ENCODE results near the gene DENND5A. TPM values are rescaled to one million over a fixed set of nuclear protein-coding genes. Genes with fewer than 3 reads are reported as not detected.

Gene DENND5A
- total RNA-seq, 1 experiment from 2014 or later = 136 TPM

DNA sequence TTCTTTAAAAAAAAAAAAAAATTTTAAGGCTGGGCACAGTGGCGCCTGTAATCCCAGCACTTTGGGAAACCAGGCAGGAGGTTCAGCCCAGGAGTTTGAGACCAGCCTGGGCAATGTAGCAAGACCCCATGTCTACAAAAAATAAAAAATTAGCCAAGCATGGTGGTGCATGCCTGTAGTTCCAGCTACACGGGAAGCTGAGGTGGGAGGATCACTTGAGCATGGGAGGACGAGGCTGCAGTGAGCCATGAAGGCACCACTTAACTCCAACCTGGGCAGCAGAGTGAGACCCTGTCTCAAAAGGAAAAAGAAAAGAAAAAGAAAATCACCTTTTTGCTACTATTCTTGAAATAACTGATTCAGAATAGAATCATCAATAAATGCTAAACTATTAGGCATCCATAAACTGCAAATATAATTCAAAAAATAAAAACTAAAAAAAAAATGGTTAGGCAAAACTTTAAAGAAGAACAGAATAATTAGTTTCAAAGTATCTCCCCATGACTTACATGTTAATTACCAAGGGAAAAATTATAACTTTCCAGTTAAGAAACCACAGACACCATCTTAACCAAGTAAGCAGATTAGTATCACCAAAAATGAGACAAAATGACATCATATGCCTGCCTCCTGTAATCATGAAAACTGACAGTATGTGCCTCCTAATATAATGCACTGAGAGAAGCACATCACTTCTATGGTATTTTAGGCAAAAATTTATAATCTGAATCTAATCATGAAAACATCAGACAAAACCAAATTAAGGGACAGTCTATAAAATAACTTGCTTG, 63.6 kb downstream of the DENND5A start:
- intact Hi-C loops (cut with micrococcal nuclease; ENCODE audit: unreplicated experiment) (no loop called here), in situ Hi-C loops (cut with HindIII; ENCODE audit: low pct_unique_long_range_greater_than_20kb, low sequenced_read_pairs) (no loop called here)
- Histone ChIP-seq H3K27me3 (ENCODE audit: control insufficient read depth, insufficient read depth, low read length) (no peaks in the 10 kb centered on the region), H3K4me3 (ENCODE audit: low read depth in 2 of 2, low read length in 2 of 2) (no peak overlapping the region), H3K4me1 (ENCODE audit: control insufficient read depth, insufficient read depth, low read length) (no peaks in the 10 kb centered on the region), H3K27ac (ENCODE audit: low read length) (no peak overlapping the region), H3K36me3 (ENCODE audit: control insufficient read depth, insufficient read depth, low read length) (peaks cover 4% of the 10 kb centered on the region), H3K9me3 (ENCODE audit: control insufficient read depth, insufficient read depth, low read depth, low read length) (no peaks in the 10 kb centered on the region)
- TF ChIP-seq POLR2AphosphoS5 (IDR thresholded peaks at IDR 0.05; ENCODE audit: low read depth, low read length) = no peak
- TF ChIP-seq CTCF (IDR thresholded peaks at IDR 0.05) = no peak
- TF ChIP-seq TCF7L2 (IDR thresholded peaks at IDR 0.05; ENCODE audit: low read depth, low read length) = no peak
- TF ChIP-seq, protein P1, sequence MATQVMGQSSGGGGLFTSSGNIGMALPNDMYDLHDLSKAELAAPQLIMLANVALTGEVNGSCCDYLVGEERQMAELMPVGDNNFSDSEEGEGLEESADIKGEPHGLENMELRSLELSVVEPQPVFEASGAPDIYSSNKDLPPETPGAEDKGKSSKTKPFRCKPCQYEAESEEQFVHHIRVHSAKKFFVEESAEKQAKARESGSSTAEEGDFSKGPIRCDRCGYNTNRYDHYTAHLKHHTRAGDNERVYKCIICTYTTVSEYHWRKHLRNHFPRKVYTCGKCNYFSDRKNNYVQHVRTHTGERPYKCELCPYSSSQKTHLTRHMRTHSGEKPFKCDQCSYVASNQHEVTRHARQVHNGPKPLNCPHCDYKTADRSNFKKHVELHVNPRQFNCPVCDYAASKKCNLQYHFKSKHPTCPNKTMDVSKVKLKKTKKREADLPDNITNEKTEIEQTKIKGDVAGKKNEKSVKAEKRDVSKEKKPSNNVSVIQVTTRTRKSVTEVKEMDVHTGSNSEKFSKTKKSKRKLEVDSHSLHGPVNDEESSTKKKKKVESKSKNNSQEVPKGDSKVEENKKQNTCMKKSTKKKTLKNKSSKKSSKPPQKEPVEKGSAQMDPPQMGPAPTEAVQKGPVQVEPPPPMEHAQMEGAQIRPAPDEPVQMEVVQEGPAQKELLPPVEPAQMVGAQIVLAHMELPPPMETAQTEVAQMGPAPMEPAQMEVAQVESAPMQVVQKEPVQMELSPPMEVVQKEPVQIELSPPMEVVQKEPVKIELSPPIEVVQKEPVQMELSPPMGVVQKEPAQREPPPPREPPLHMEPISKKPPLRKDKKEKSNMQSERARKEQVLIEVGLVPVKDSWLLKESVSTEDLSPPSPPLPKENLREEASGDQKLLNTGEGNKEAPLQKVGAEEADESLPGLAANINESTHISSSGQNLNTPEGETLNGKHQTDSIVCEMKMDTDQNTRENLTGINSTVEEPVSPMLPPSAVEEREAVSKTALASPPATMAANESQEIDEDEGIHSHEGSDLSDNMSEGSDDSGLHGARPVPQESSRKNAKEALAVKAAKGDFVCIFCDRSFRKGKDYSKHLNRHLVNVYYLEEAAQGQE (IDR thresholded peaks at IDR 0.05; ENCODE audit: insufficient read depth in 1 of 2, low read depth in 2 of 2, low read length in 1 of 2) = no peak
- TF ChIP-seq SIN3A (IDR thresholded peaks at IDR 0.05; ENCODE audit: borderline replicate concordance, insufficient read depth, low read depth, low read length) = no peak
- DNase-seq (ENCODE audit: low read depth, low spot score) = no peak
- no TSS peak for BruUV-seq (replicated peaks)
- ATAC-seq = no peak
- POLR2A ChIA-PET = no interaction called here
- CTCF ChIA-PET = interaction anchor here (0.6 kb wide), 2 partner anchors 40 to 84 kb away, joined by 3 to 4 read pairs; no protein-coding TSS in a partner anchor

- Histone ChIP-seq H3K4me3 (ENCODE audit: low read depth in 2 of 2, low read length in 2 of 2) (no peak overlapping the region), H3K9me3 (ENCODE audit: control insufficient read depth, insufficient read depth, low read depth, low read length) (no peaks in the 10 kb centered on the region), H3K4me1 (ENCODE audit: control insufficient read depth, insufficient read depth, low read length) (no peaks in the 10 kb centered on the region), H3K27ac (ENCODE audit: low read length) (no peak overlapping the region), H3K27me3 (ENCODE audit: control insufficient read depth, insufficient read depth, low read length) (no peaks in the 10 kb centered on the region), H3K36me3 (ENCODE audit: control insufficient read depth, insufficient read depth, low read length) (peaks cover 4% of the 10 kb centered on the region)
- BruUV-seq (replicated peaks) = TSS peak; percentile 50
- intact Hi-C loops (cut with micrococcal nuclease; ENCODE audit: unreplicated experiment) (no loop called here), in situ Hi-C loops (cut with HindIII; ENCODE audit: low pct_unique_long_range_greater_than_20kb, low sequenced_read_pairs) (no loop called here)
- ATAC-seq (no peak), DNase-seq (ENCODE audit: low read depth, low spot score) (no peak)
- no peak for TF ChIP-seq CTCF (IDR thresholded peaks at IDR 0.05)
- TF ChIP-seq POLR2AphosphoS5 (IDR thresholded peaks at IDR 0.05; ENCODE audit: low read depth, low read length) = no peak
- TF ChIP-seq TCF7L2 (IDR thresholded peaks at IDR 0.05; ENCODE audit: low read depth, low read length) = no peak
- TF ChIP-seq, protein P1 (IDR thresholded peaks at IDR 0.05; ENCODE audit: insufficient read depth in 1 of 2, low read depth in 2 of 2, low read length in 1 of 2) = no peak
- TF ChIP-seq SIN3A (IDR thresholded peaks at IDR 0.05; ENCODE audit: borderline replicate concordance, insufficient read depth, low read depth, low read length) = no peak
- ChIA-PET CTCF (no interaction called here), POLR2A (no interaction called here)
Measured at GRCh38 chr11:9200471-9200870, 64.7 kb downstream of the DENND5A start.

All from Panc1 (cell line).